ENCODE results near the gene SUPT20H. TPM values are rescaled to one million over a fixed set of nuclear protein-coding genes. Genes with fewer than 3 reads are reported as not detected.

The SUPT20H gene
- 10 to 100 TPM; 44.3 to 83.3 (median 53.1) TPM for polyA plus RNA-seq (ENCODE audit: insufficient read length in 10 of 10)
- long read RNA-seq, donor 1, partial matches to known transcripts = 0 of 1 reads
- long read RNA-seq, donor 1, other reads (novel, unspliced or antisense) = 0 of 1 reads
- long read RNA-seq, donor 2, partial matches to known transcripts = 0 of 2 reads
- long read RNA-seq, donor 2, other reads (novel, unspliced or antisense) = 0 of 2 reads
- long read RNA-seq, donor 3 = 0 reads
- long read RNA-seq, donor 4 = 0 reads
- long read RNA-seq, donor 5, partial matches to known transcripts = 0 of 1 reads
- long read RNA-seq, donor 5, other reads (novel, unspliced or antisense) = 0 of 1 reads
- long read RNA-seq, donor 6 = 0 reads
- long read RNA-seq, donor 7, partial matches to known transcripts = 0 of 1 reads
- long read RNA-seq, donor 7, other reads (novel, unspliced or antisense) = 0 of 1 reads
- long read RNA-seq, donor 8, partial matches to known transcripts = 0 of 1 reads
- long read RNA-seq, donor 8, other reads (novel, unspliced or antisense) = 0 of 1 reads
- long read RNA-seq, donor 9 = 0 reads

DNA sequence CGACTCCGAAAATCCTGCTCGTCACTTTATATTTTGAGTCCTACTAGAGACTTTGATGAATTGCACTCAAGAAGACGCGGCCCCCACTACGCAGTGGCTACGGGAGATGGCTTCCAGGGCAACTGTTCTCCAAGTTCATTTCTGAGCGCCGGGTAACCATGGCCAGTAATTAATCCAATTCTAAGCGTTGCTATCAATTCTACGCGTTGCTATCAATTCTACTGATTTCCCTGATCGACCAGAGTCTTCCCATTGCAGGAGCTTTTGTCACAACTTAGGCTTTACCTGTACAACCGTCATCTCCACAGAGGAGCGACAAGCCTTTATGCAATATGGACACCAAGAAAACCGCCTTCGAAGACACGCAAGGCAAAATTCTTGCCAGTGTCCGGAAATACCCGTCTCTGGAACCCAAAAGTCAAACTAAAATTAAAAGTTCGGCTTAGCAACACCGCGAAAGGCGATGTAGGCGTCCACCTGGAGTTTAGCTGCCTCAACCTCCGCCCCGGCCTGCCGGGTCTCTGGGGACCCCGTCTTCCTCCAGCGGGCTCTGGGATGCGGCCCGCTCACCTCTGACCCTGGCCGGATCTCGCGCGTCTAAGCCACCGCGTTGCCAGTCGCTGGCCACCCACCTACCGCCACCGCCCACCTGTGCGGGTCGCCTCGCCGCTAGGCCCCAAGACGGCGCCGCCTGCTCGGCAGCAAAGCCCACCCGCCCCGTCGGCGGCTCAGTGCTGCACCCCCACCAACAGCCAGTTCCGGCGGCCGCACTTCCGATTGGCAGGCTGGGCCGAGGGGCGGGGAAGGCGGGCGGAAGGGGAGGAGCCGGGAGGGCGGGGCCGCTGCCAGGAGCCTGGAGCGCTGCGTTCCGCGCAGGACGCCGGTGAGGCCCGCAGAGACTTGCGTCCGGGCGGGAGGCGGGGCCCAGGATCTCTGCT lies at the start of gene SUPT20H:
TSS of gene SUPT20H (minus strand) at position 779 of the 938 bp plus-strand sequence. CDS start 8,198 bp downstream, outside the sequence.
- DNase-seq = peak; percentile 91 to 98 (median 94)

- peak; percentile 84 to 94 (median 84) for DNase-seq
These were observed 49.7 kb upstream of the SUPT20H start for GRCh38 chr13:37109051-37109678.

- no peak for DNase-seq
These were observed 48.4 kb upstream of the SUPT20H start for GRCh38 chr13:37107868-37108267.

DNA sequence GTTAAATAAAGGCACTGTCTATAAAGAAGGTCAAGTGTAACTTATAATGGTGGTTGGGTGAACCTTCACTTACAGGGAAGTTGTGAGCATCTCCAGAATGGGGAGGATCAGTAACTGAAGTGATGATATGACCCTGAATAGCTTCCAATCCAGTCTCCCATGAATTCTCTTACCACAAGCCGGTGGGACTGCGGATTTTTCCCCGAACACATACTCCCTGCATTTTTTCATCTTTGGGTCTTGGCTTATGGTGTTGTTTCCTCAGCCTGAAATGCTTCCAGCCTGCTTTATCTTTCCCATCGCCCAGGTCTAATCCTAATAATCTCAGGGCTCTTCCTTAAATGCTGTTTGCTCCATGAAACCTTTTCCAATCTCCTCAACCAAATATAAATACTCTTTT lies 48.0 kb upstream of the SUPT20H start:
- DNase-seq = peak in 2 of 3 donors; percentile 51 to 75

DNA sequence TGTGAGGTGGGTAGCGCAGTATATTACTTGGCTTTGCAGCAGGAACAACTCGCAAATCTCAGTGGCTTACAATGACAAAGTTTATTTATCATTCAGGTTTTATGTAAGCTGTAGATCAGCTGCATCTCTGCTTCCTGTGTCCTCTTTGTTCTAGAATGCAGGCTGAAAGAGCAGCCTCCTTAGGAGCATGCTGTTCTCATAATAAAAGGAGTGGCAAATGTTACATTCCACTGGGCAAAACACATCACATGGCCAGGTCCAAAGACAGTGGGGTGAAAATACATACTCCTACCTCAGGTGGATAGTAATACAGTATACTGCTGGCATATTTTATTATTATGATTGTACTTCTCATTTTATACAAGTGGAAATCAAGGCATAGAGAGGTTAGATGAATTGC lies 47.2 kb upstream of the SUPT20H start:
- DNase-seq = no peak

DNA sequence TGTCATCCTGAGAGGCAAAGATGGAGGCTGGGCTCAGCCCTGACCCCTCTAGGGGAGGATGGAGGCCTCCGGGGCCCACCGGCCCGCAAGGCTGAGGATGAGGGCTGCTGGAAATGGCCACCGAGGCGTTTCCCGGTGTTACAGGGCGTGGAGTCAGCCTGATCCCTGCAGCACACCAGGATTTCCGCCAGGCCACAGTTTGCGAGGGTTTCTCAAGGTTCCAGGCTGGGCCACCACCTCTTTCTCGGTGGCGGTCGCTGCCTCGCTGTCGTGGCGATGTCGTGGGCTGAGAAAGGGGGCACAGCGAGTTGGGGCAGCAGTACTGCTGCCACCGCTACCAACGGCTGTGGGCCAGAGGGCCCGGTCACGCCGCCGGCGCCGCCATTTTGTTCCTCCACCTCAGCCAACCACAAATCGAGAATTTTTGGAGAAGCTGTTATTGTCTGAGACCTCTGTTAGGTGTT lies 45.8 kb upstream of the SUPT20H start, which contains the start of gene CSNK1A1L:
TSS of gene CSNK1A1L (minus strand) at position 414 of the 464 bp plus-strand sequence. CDS start at position 6, 408 bp downstream.
- no peak for DNase-seq

- DNase-seq = peak in 1 of 3 donors; percentile 15
These were observed 43.4 kb upstream of the SUPT20H start for GRCh38 chr13:37102896-37103295.

DNA sequence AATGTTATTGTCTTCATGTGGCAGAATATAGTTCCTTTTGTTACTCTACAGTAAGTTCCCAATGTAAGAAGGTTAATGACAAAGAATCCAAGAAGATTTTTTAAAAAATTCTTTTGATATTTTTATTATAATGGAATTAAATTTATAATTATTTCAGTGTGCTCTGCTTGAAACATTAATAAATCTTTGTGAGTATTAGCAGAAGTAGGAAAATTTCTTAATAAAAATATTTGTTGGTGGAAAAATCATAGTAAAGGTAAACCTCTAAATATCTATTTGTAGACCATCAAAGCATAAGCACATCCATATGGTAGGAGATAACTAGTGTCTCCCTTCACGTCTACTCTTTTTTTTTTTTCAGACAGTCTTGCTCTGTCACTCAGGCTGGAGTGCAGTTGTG lies 41.7 kb upstream of the SUPT20H start:
- peak in 1 of 3 donors; percentile 53 for DNase-seq

DNA sequence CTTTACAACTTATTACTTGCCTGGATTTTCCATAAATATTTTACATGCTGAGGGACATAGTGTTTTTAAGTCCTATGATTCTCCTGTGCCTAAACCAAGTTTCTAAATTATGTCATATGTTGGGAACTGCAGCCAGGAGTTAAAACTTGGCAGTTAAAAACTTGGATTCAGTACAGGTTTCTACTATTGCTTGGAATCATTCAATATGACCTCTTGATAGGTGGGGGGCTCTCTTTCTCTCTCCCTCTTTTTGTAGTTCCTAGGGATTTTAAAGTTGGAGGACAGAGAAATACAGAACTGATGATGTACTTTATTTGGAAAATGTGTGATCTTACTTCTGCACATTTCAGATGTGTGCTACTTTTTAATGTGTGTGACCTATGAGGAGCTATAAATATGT lies 41.2 kb upstream of the SUPT20H start:
- DNase-seq = peak; percentile 87 to 96 (median 92)

- DNase-seq = no peak
These were observed 37.6 kb upstream of the SUPT20H start for GRCh38 chr13:37097076-37097475.

DNA sequence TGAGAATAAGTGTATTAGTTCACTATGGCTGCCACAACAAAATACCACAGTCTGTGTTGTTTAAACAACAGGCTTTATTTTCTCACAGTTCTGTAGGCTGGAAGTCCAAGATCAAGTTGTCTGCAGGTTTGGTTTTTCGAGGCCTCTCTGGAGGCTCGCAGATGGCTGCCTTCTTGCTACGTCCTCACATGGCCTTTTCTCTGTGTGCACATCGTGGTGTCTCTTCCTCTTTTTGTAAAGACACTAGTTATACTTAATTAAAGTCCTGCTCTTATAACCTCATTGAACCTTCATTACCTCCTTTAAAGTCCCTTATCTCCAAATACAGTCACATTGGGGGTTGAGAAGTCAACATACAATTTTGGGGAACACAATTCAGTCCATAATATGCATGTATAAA lies 35.4 kb upstream of the SUPT20H start:
- no peak for DNase-seq

DNA sequence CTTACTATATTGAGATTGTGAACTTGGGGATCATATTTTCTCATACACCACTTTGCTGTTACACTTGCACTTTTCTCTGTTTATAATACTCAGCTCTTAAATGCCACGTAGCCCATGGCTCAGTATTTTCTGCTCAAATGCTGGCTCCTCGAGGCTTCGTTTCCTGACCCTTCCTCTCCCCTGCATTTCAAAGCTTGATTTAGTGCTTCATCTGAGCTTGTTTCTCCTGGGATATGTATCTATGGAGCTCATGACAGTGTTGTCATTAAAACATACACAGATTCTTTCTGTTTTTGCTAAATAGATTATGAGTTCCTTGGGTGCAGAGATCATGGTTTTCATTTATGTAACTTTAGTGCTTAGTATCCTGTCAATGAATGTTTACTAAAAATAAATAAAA lies 34.6 kb upstream of the SUPT20H start:
- peak in 2 of 3 donors; percentile 48 to 72 for DNase-seq

DNA sequence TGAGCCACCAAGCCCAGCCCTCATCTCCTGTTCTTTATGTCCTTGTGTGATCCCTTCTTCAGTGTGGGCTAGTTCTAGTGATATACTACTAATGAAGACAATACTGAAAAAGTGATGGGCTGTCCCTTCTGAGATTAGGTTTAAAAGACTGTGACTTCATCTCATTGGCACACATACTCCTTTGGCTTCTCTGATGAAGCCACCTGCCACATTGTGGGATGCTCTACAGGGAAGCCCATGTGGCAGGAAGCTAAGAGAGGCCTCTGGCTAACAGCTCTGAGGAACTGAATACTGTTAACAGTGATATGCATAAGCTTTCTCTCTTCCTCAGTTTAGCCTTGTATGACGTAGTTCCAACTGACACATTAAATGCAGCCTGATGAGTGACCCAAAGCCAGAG lies 32.3 kb upstream of the SUPT20H start:
- DNase-seq = peak in 2 of 3 donors; percentile 55 to 72

DNA sequence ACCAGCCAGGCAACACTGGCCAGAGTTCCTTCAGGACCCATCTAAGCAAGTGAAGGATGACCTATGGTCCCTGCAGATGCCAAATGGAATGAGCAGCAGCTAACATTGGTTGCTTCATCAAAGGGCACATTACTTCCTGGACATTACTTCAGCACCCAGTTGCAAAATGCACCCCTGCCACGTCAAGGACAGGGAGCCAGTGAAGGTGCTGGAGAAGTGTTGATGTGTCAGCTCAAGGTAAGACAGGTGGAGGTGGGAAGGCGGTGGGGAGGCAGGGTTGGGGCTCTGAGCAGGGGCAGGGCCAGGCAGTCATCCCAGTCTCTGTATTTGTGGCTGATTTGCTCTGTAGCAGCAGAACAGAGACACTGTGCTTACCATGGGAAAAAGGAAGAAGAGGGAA lies 31.4 kb upstream of the SUPT20H start:
- no peak for DNase-seq

- DNase-seq = no peak
These were observed 30.0 kb upstream of the SUPT20H start for GRCh38 chr13:37089495-37089894.

- no peak for DNase-seq
These were observed 28.0 kb upstream of the SUPT20H start for GRCh38 chr13:37087486-37087885.

DNA sequence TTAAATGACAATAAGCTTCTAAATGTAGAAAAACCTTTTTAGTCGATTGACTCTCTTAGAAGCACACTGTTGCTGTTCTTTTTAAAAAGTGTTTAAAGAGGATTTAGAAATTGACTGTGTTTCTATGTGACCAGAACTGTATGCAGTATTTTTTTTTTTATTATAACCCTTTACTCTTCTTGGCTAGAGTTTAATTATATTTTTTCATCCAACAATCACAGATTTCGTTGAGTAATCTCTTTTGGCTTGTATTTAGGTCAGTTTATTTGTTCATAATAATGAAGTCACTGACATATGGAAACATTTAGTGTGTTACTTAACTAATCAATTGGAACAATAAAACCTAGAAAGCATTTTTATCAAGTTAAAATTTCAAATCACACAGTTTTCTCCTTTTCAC lies 26.1 kb upstream of the SUPT20H start:
- DNase-seq = peak in 2 of 3 donors; percentile 51 to 74

GRCh38 chr13:37076818-37077217 lies 17.3 kb upstream of the SUPT20H start:
- no peak for DNase-seq

DNA sequence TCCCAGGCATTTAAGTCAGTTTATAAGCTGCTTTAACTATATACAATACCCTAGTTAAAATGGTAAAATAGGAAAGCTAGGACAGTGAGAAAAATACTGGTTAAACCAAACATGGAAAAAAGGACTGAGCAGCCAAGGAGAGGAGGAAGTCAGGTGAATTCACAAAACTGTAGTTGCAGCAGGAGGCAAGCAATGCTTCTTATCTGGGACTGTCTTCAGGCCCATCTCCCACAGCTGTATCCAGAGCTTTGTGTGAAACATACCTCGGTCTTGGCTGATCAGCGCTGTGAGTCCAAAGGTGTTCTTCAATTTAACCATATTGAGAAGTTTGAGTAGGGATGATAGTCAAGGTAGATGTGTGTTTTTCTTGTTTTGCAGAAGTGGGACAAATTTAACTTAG lies 15.7 kb upstream of the SUPT20H start:
- DNase-seq = no peak

DNA sequence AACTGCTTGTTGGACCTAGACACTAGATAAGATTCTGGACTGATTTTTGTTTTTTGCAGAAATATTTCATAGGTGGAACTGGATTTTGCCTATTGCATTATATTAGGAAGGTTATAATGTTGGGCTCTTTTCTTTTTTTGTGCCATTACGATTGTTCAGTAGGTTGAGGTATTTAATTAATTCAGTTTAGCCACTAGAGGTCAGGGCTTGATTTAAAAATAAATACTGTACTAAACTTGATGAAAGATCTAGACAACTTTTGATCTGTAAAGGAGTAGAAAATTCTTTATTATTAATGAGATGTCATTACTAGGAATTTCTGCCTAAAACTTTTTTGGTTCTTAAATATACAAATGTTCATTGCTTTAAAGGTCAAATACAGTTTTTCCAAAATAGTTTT lies 15.2 kb upstream of the SUPT20H start:
- DNase-seq = peak in 2 of 3 donors; percentile 37 to 65

DNA sequence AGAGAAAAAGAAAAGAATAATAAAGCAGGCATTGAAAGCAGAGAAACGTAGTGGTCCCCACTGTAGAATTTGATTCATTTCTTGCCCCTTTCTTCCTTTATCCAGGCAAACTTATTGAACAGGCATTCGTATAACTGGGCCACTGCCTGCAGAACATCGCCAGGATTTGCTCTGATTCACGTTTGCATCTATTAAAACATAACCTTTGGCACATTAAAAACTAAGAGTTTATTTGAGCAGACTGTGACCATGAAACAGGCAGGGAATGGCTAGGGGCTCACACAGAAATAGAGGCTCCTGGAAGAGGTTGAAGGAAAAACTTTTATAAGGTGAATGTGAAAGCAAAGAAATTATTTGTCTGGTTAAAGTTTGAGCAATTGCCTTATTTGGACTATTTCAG lies 12.5 kb upstream of the SUPT20H start:
- no peak for DNase-seq
